ENCODE results near the gene PACSIN3.

The PACSIN3 gene

GRCh38 chr11:47175746-47176327 is 10.4 kb downstream of the PACSIN3 start:
- DNase-seq, result no peak

- no peak for DNase-seq
These were observed 13.4 kb downstream of the PACSIN3 start for GRCh38 chr11:47172740-47173336.

DNA sequence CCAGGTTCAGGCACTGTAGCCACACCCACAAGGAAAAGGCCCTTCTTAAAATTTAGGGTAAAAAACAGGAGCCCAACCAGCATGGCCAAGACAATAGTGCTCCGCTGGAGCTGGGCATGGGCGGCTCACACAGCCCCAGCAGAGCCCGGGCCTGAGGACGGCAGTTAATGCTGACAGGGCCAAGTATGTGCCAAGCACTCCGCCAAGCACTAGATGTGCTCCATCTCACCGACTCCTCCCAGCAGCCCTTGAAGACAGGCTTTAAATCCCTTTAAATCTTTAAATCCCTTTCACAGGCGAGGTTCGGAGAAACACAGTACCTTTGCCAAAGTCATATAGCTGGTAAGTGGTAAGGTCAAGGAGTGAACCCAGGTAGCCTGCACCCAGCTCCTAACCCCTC is 14.4 kb downstream of the PACSIN3 start:
- no peak for DNase-seq

- DNase-seq, result no peak
These were observed 15.0 kb downstream of the PACSIN3 start for GRCh38 chr11:47171061-47171838.

DNA sequence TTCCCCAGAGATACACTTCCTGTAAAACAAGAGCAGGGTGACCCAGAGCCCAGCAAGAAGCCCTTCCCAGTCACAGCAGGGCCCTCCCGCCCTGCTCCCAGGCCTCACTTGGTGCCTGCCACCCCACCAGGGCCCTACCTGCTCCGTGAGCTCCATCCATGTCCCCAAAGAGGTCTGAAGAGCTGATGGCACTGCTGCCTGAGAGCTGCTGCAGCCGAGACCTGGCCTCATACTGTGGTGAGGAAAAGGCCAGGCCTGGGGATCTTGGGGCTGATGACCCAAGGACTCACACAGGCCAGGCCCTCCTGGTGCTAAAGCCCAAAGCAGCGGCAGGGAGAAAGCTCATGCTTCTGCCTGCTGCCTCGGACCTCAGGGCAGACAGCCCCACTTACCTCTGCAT is 19.9 kb downstream of the PACSIN3 start:
- DNase-seq, result no peak

DNA sequence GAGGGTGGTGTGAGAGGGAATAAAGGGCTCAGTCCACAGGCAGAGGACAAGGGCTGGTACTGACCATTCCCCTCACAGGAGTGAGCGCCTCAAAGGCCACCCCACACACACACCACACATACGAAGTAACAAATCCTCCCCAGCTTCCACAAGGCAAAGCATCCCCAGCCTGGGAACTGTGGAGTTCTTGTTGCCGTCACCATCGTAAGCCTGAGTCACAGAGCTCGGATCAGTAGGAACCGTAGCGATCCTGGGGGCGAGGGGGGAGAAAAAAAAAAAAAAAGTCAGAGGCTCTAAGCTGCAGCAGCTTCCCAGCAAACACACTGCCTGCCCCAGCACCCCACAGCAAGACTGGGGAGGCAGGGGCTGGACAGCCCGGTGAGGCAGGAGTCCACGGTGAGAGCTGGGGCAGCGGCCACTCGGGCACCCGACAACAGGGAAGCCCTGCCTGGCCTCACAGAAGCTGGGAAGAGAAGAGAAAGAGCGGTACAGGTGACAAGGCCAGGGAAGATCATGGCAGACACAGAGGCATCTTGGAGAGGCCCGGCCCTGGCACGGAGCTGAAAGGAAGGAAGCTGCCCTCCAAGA is 20.9 kb downstream of the PACSIN3 start:
- no peak for DNase-seq

GRCh38 chr11:47164321-47164720 is 21.9 kb downstream of the PACSIN3 start:
- no peak for DNase-seq

DNA sequence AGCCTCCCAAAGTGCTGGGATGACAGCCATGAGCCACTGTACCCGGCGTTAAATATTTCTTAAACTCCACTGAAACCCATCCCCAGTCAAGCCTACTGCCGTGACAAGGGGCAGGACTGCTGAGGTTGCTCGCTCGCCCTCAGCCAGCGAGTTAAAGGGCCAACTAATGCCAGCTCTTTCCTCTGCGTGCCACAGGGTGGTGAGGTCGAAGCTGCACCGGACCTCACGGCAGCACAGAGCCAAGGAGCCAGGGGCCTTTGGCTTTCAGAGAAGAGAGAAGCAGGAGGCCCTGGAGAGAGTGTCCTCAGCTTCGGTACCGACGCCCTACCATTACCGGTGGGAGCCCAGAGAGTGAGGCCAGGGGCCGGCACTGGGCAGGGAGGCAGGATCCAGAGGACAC is 22.3 kb downstream of the PACSIN3 start:
- DNase-seq, result no peak

- no peak for DNase-seq
These were observed 23.0 kb downstream of the PACSIN3 start for GRCh38 chr11:47163193-47163592.

DNA sequence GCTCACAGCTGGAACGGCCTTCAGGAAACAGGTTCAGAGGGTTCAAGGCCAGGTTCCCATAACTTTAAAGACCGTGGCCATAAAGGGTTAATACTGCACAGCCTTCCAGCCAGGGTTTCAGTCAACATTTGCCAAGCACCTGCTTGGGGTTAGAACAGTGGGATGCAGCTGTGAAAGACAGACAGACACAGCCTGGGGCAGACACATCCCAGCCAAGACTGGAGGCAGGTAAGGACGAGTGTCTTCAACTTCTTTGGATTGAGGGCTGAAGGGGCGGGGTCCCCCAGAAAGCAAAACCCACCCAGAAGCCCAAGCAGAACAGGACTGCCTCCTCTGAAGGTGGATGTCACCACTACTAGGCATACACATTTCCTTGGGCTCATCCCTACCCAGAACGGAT is 23.8 kb downstream of the PACSIN3 start:
- no peak for DNase-seq

DNA sequence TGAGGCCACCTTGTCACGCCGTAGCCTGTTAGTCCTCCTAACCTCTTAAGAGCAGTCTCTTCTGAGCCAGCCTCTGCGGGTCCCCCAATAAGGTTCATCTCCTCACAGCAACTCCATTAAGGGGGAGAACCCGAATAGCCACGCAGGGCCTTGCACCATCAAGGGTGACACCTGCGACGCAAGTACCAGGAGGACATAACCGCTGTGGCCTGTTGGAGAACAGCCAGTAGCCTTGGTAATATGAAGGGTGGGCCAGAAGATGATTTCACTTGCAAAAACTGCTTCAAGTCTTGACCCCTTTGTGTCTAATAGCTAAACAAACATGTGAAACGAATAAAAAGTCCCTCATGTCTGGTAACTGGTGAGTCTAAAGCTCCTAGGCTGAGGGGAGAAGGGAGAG is 24.3 kb downstream of the PACSIN3 start:
- no peak for DNase-seq

DNA sequence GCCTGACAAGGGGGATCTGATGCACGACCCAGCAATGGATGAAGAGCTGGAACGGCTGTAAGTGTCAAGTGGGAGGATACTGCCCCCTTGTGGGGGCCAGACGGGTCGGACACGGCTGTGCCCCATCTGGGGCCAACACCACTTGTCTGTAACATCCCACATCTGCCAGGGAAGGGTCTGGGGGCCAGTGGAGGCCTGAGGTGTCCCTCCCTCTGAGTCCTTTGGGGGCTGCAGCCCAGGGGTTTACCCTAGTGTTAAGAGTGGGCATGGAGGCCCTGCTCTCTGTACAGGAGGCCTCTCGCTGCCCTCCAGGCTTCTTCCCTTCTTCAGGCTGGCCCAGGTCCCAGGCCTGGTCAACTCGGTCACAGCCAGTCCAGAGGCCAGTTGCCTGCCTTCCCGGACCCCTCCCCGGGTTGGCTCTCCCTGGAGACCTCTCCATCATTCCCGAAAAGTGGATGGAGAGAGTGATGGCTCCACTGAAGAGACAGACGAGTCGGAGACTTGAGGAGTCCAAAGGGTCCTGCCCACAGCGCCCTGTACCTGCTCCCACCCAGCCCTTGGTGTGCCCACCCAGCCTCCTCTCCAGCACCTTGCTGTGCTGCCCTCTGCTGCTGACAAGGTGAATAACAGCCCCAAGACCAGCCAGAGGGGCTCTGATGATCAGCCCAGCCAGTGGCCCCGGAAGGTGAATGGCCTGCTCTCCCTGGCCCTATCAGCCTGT is 24.9 kb downstream of the PACSIN3 start:
- DNase-seq, result peak; percentile 55

DNA sequence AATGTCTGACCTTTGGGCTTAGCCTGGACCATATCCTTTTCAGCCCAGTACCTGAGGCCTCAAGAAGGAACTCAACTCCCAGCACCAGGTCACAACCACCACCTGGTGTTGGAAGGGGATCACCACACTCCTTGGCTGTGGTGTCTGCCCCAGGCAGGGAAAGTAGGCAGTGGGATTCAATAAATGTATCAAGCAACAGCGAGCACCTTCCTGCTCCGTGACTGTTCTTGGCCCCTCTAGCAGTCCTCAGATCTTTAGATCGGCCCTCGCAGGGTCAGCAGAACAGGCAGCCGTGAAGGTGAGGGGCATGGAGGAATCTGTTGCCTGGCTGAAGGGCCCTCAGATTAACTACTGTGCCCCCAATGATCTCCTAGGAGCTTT is 25.5 kb downstream of the PACSIN3 start:
- DNase-seq, result no peak

DNA sequence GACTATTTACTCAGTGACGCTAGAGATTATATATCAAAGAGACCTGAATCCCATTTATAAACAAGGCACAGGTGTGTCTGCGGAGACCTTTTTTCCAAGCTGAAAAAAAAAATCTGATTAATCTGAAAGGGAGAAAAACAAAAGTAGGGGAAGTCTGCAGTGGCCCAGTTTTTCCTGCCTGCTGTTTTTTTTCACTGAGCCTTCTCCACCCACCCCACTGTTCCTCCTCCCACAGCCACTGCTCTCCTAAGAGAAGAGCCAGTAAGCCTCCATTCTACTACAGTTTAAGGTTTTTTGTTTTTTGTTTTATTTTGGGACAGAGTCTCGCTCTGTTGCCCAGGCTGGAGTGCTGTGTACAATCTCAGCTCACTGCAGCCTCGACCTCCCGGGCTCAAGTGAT is 28.0 kb downstream of the PACSIN3 start:
- no peak for DNase-seq

DNA sequence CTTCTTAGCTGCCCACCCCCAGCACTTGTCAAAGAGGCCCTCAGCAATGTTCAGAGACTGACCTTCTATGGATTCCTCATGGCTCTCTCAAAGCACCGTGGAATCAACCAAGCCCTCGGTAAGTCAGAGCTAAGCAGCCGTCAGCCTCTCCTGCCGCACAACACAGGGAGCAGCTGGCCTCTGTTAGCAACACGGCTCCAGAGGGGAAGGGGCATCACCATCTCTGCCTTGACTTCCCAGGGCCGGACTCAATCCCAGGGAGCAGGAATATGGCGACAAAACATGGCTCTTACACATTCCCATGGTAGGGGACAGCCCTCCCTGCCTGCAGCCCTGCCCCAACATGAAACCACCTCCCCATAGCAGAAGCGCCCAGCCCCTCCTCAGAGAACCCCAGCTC is 28.4 kb downstream of the PACSIN3 start:
- DNase-seq, result no peak

DNA sequence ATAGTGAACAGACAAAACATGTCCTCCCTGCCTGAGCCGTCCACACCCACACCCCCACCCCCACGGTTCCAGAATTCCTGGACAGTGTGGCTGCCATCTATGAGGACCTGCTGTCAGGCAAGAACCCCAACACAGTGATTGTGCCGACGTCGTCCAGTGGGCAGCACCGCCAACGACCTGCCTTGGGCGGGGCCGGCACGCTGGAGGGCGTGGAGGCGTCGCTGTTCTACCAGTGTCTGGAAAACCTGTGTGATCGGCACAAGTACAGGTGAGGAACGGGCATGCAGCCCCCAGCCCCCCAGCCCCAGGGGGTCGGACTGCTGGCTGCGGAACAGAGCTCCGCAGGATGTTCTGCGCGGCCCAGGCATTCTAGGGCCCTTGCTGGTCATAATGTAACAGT is 29.3 kb downstream of the PACSIN3 start:
- DNase-seq, result no peak

DNA sequence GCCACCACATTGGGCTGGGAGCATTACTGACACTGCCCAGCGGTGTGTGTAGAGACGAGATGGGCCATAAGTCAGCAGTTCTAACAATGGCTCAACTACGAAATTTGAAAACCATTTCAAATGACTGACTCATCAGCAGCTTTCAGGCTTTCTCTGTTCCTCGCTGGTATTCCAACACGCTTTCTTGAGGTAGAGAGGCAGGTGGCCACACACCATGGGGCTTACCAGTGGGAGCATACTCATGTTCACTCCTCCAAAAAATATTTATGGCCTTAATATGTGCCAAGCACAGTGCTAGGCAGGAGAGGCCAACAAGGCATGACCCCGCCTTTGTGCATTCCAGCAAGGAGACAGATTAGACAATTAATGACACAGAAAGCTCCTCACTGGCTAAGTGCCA is 29.9 kb downstream of the PACSIN3 start:
- no peak for DNase-seq

DNA sequence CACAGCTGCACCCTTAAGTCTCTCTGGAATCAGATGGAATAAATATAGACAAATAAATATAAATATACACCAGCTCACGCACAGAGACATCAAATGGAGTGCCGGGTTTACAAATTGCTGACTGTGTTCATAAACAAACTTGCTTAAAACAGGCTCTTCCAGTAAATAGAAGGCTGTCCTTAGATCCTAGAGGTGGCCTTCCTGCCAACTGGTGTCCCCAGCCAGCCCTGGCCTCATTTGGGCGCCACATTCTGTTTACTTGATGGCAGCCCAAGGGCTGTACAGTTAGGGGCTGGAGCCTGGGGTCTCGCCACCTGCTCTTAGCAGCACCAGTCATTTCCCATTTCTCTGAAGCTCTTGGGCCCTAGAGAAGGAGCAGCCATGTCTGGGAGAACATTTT is 30.4 kb downstream of the PACSIN3 start:
- no peak for DNase-seq

DNA sequence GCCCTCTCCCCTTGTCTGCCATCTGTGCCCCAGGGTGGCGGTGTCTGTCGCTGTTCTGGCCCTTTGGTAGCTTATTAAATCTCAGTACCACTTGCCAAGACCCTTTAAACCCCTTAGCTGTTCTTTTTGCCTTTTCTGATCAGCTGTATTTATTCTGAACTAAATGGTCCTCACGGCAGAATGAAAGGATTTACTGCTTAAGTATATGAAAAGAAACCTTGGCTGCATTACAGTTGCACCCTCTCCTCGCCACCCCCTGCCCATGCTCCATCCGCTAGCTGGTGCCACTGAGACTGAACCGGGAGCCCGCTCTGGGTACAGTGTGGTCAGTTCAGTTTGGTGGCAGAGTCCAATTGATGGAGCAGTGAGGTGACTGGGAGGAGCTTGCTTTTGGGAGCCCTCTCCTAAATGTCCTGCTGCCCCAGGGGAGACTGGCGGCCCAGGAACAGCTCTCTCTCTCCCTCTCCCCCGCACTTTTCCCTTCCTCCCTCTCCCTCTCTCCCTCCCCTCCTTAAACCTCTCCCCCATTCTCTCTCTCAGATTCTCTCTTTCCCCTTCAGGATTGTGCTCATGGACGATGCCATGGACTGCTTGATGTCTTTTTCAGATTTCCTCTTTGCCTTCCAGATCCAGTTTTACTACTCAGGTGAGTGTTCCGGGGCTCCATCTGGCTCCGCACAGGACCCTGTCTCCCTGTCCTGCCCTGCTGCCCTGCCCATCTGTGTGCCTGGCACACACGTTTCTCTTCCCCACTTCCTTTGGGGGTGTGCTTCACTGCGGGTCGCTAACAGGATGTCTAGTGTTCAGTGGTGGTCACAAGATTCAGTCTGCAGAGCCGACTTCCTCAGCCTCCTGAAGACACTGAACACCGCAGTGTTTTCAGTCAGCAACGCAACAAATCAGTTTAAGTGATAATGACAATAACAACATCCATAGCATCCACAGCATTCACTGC is 31.3 kb downstream of the PACSIN3 start:
- DNase-seq, result no peak

DNA sequence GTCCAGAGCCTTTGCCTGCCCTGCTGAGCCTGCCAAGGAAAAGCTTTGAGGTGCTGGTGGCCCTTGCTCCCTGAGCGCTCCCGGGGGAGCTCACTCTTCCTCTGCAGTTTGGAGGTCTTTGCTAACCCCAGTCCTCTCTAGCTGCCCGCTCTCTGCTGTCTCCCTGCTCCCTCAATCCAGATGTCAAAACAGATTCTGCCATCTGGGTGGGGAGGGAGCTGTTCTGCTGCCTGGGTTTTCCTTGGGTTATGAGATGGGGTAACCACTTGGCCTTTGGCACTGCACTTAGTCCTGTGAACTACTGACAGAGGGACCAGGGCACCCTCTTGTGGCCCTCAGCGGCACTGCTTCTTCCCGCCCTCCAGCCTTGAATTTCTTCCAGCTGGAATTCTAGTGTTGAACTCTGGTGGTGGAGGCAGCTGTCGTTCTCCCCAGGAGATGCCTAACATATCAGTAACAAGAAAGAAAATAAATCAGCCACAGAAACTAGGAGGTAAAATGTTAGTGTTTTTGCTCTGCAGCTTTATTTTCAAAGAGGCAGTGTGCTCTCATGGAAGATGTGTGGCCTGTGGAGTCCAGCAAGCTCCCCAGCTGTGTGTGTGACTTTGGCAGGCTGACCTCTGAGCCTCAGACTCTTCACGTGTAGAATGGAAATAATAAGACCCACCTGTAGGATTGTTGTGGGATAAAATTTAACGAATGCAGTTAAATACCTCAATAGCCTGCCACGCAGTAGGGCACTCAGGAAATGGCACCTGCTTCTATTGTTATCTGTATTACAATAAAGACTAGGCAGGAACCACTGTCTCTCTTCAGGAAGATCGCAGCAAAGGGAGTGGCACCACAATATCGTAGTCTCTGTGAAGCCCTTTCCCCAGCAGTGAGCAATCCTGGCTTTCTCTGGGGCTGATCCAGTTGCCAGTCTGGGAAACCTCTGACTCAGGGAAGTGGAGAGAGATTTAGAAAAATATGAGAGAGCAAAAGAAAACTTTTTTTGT is 33.0 kb downstream of the PACSIN3 start:
- peak; percentile 58 for DNase-seq

All from activated naive CD4-positive, alpha-beta T cell treated with Interleukin-2 at 50 U/mL for 16 hours (primary cell).